HepG2 (cell line): Measurements from ENCODE around the gene SNRNP25. TPM values are rescaled to one million over a fixed set of nuclear protein-coding genes. Genes with fewer than 3 reads are reported as not detected.

Source experiments
- AKAP8 ChIP-seq: sonication (generic); formaldehyde crosslinking; IDR thresholded peaks from 2 replicates; pipeline ENCODE4 v1.5.1; 2020; ENCODE audit warnings: mild to moderate bottlenecking, missing genetic modification reagents
- ELF1 ChIP-seq: sonication (generic); formaldehyde crosslinking; IDR thresholded peaks from 2 replicates; pipeline ENCODE4 v1.4.0; 2020; ENCODE audit warnings: missing genetic modification reagents
- EZH2 ChIP-seq: conservative IDR thresholded peaks from 2 replicates; pipeline ENCODE4 v1.6.1; 2012; ENCODE audit warnings: mild to moderate bottlenecking, low read depth, low read length, moderate library complexity
- HDAC1 ChIP-seq: sonication (generic); formaldehyde crosslinking; IDR thresholded peaks from 2 replicates; pipeline ENCODE4 v1.5.1; 2020; ENCODE audit warnings: mild to moderate bottlenecking, missing genetic modification reagents
- HDAC2 ChIP-seq: sonication (generic); formaldehyde crosslinking; IDR thresholded peaks from 2 replicates; pipeline ENCODE4 v1.4.0; 2020; ENCODE audit warnings: missing genetic modification reagents
- IRX3 ChIP-seq: sonication (generic); formaldehyde crosslinking; IDR thresholded peaks from 2 replicates; pipeline ENCODE4 v1.8.1; 2023; ENCODE audit warnings: mild to moderate bottlenecking, low read depth, missing genetic modification reagents, borderline replicate concordance
- MTF2 ChIP-seq: sonication (generic); formaldehyde crosslinking; IDR thresholded peaks from 2 replicates; pipeline ENCODE4 v1.5.0; 2020; ENCODE audit warnings: missing genetic modification reagents, borderline replicate concordance
- MXI1 ChIP-seq: IDR thresholded peaks from 3 replicates; pipeline ENCODE4 v1.6.1; 2012; ENCODE audit warnings: low read depth, low read length, inconsistent platforms, borderline replicate concordance
- POLR2A ChIP-seq, 2 experiments: IDR thresholded peaks; 2 replicates each; pipeline ENCODE4 v1.6.1; 2011; ENCODE audit warnings: low read depth in 2 of 2, low read length in 2 of 2, mild to moderate bottlenecking in 1 of 2, moderate library complexity in 1 of 2; ENCODE audit not compliant: insufficient read depth in 1 of 2
- SMC3 ChIP-seq: IDR thresholded peaks from 2 replicates; pipeline ENCODE4 v1.6.1; 2011; ENCODE audit warnings: low read length, improper control_type of control experiment
- ZBTB1 ChIP-seq: sonication (generic); formaldehyde crosslinking; IDR thresholded peaks from 2 replicates; pipeline ENCODE4 v1.4.0; 2020; ENCODE audit warnings: missing genetic modification reagents, borderline replicate concordance
- ZNF747 ChIP-seq: sonication (generic); formaldehyde crosslinking; IDR thresholded peaks from 2 replicates; pipeline ENCODE4 v1.8.1; 2023; ENCODE audit warnings: missing genetic modification reagents, mild to moderate bottlenecking, borderline replicate concordance
- ZNF75D ChIP-seq: sonication (generic); formaldehyde crosslinking; IDR thresholded peaks from 2 replicates; pipeline ENCODE4 v1.8.1; 2023; ENCODE audit warnings: missing genetic modification reagents, mild to moderate bottlenecking, borderline replicate concordance
- ZNF883 ChIP-seq: sonication (generic); formaldehyde crosslinking; IDR thresholded peaks from 2 replicates; pipeline ENCODE4 v1.5.1; 2020; ENCODE audit warnings: mild to moderate bottlenecking, missing genetic modification reagents; ENCODE audit errors: not compliant biosample characterization
- polyA plus RNA-seq, 8 experiments: library from polyadenylated mRNA; depleted of rRNA in 3 of 8; stranded (reverse) in 7 of 8; unstranded in 1 of 8; fragments of >200 nt; fragmentation: Illumina TruSeq in 4 of 8; extraction: Trizol in 4 of 8; gene quantifications; 2 replicates each; pipeline versions ENCODE4 v1.2.1 to v1.2.3, GENCODE V29; 2011 to 2016; ENCODE audit warnings: low read depth in 4 of 8, missing spikeins in 1 of 8, mixed read lengths in 1 of 8; ENCODE audit not compliant: insufficient read depth in 1 of 8
- total RNA-seq, 5 experiments: library from RNA; depleted of rRNA; stranded (reverse); fragments of >200 nt; fragmentation: Illumina TruSeq; extraction: Trizol; gene quantifications; 2 replicates each; pipeline ENCODE4 v1.2.3, GENCODE V29; 2016; ENCODE audit warnings: low read depth in 1 of 5
- TF ChIP-seq, protein P1 (sequence below): IDR thresholded peaks from 2 replicates; pipeline ENCODE4 v1.6.1; 2016; ENCODE audit warnings: missing biosample characterization, missing genetic modification reagents, low read depth
- TF ChIP-seq, protein P2 (sequence below): sonication (generic); formaldehyde crosslinking; IDR thresholded peaks from 2 replicates; pipeline ENCODE4 v1.5.0; 2020; ENCODE audit warnings: missing genetic modification reagents, mild to moderate bottlenecking, borderline replicate concordance
- TF ChIP-seq, protein P3 (sequence below): sonication (generic); formaldehyde crosslinking; IDR thresholded peaks from 2 replicates; pipeline ENCODE4 v1.8.1; 2023; ENCODE audit warnings: mild to moderate bottlenecking, missing genetic modification reagents
- TF ChIP-seq, protein P4 (sequence below): sonication (generic); formaldehyde crosslinking; IDR thresholded peaks from 2 replicates; pipeline ENCODE4 v1.5.1; 2020; ENCODE audit warnings: missing genetic modification reagents, mild to moderate bottlenecking, borderline replicate concordance
- TF ChIP-seq, protein P5 (sequence below): sonication (generic); formaldehyde crosslinking; IDR thresholded peaks from 2 replicates; pipeline ENCODE4 v1.4.0; 2020; ENCODE audit warnings: missing genetic modification reagents, mild to moderate bottlenecking, borderline replicate concordance
- TF ChIP-seq, protein P6 (sequence below): sonication (generic); formaldehyde crosslinking; IDR thresholded peaks from 2 replicates; pipeline ENCODE4 v1.4.0; 2020; ENCODE audit warnings: mild to moderate bottlenecking, low read depth, missing genetic modification reagents
- TF ChIP-seq, protein P7 (sequence below): fragments of 450-650 bp; IDR thresholded peaks from 2 replicates; pipeline ENCODE4 v1.6.1; 2017

SNRNP25 gene
- total and polyA plus RNA-seq, 2 of the 13 experiments (the other 11 are each of a cell fraction or from before 2014, with no cell fraction given) = 34.1 to 97.4 TPM

DNA sequence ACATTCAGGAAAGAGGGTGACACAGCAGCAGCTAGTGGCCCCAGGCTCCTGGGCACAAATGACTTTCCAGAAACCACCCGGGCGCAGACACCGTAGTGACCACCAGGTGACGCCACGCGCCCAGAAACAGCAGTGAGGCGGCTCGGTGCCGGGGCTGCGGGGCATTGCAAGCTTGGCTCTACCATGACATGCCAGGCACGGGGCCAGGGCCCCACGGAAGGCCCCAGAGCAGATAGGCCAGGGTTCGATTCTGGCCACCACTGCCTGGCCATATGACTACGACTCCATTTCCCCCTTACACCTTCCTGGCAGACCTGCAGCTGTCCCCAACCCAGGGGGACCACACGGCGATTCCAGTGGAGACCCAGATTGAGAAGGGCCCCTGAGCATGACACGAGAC, 12.1 kb downstream of the SNRNP25 start (continued):
- TF ChIP-seq, protein P1, sequence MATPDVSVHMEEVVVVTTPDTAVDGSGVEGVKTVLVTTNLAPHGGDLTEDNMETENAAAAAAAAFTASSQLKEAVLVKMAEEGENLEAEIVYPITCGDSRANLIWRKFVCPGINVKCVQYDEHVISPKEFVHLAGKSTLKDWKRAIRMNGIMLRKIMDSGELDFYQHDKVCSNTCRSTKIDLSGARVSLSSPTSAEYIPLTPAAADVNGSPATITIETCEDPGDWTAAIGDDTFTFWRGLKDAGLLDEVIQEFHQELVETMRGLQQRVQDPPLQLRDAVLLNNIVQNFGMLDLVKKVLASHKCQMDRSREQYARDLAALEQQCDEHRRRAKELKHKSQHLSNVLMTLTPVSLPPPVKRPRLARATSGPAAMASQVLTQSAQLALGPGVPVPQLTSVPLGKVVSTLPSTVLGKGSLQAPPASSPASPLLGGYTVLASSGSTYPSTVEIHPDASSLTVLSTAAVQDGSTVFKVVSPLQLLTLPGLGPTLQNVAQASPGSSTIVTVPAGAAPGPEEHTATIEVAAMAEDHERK = no peak
- TF ChIP-seq HDAC2 (CRISPR knock-in tag) (no peak; the same call in 1 of the 2 replicates), HDAC1 (CRISPR knock-in tag) (0 out of 2 replicates have a peak, but pooled peaks have one; percentile 22), AKAP8 (CRISPR knock-in tag) (peak; percentile 44; the same call in 1 of the 2 replicates), ZNF747 (no peak), IRX3 (no peak), POLR2A (IDR thresholded peaks at IDR 0.05; ENCODE audit: insufficient read depth in 1 of 2, low read depth in 2 of 2, low read length in 2 of 2) (no peak), ELF1 (CRISPR knock-in tag) (0 out of 2 replicates have a peak, but pooled peaks have one; percentile 31), MTF2 (no peak), ZNF75D (CRISPR knock-in tag) (no peak), MXI1 (peak; percentile 24; the same call in 1 of the 3 replicates), SMC3 (peak; percentile 75; the same call in 1 of the 2 replicates), ZNF883 (CRISPR knock-in tag) (no peak), EZH2 (no peak), ZBTB1 (CRISPR knock-in tag) (no peak)
- TF ChIP-seq, protein P2, sequence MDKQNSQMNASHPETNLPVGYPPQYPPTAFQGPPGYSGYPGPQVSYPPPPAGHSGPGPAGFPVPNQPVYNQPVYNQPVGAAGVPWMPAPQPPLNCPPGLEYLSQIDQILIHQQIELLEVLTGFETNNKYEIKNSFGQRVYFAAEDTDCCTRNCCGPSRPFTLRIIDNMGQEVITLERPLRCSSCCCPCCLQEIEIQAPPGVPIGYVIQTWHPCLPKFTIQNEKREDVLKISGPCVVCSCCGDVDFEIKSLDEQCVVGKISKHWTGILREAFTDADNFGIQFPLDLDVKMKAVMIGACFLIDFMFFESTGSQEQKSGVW = no peak
- TF ChIP-seq, protein P3, sequence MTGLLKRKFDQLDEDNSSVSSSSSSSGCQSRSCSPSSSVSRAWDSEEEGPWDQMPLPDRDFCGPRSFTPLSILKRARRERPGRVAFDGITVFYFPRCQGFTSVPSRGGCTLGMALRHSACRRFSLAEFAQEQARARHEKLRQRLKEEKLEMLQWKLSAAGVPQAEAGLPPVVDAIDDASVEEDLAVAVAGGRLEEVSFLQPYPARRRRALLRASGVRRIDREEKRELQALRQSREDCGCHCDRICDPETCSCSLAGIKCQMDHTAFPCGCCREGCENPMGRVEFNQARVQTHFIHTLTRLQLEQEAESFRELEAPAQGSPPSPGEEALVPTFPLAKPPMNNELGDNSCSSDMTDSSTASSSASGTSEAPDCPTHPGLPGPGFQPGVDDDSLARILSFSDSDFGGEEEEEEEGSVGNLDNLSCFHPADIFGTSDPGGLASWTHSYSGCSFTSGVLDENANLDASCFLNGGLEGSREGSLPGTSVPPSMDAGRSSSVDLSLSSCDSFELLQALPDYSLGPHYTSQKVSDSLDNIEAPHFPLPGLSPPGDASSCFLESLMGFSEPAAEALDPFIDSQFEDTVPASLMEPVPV (CRISPR knock-in tag) = 0 out of 2 replicates have a peak, but pooled peaks have one; percentile 44
- TF ChIP-seq, protein P4, sequence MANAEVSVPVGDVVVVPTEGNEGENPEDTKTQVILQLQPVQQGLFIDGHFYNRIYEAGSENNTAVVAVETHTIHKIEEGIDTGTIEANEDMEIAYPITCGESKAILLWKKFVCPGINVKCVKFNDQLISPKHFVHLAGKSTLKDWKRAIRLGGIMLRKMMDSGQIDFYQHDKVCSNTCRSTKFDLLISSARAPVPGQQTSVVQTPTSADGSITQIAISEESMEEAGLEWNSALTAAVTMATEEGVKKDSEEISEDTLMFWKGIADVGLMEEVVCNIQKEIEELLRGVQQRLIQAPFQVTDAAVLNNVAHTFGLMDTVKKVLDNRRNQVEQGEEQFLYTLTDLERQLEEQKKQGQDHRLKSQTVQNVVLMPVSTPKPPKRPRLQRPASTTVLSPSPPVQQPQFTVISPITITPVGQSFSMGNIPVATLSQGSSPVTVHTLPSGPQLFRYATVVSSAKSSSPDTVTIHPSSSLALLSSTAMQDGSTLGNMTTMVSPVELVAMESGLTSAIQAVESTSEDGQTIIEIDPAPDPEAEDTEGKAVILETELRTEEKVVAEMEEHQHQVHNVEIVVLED (CRISPR knock-in tag) = no peak
- TF ChIP-seq, protein P5, sequence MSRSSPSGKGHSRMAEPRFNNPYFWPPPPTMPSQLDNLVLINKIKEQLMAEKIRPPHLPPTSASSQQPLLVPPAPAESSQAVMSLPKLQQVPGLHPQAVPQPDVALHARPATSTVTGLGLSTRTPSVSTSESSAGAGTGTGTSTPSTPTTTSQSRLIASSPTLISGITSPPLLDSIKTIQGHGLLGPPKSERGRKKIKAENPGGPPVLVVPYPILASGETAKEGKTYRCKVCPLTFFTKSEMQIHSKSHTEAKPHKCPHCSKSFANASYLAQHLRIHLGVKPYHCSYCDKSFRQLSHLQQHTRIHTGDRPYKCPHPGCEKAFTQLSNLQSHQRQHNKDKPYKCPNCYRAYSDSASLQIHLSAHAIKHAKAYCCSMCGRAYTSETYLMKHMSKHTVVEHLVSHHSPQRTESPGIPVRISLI (CRISPR knock-in tag) = no peak
- TF ChIP-seq, protein P6, sequence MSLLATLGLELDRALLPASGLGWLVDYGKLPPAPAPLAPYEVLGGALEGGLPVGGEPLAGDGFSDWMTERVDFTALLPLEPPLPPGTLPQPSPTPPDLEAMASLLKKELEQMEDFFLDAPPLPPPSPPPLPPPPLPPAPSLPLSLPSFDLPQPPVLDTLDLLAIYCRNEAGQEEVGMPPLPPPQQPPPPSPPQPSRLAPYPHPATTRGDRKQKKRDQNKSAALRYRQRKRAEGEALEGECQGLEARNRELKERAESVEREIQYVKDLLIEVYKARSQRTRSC (CRISPR knock-in tag) = no peak
- TF ChIP-seq, protein P7, sequence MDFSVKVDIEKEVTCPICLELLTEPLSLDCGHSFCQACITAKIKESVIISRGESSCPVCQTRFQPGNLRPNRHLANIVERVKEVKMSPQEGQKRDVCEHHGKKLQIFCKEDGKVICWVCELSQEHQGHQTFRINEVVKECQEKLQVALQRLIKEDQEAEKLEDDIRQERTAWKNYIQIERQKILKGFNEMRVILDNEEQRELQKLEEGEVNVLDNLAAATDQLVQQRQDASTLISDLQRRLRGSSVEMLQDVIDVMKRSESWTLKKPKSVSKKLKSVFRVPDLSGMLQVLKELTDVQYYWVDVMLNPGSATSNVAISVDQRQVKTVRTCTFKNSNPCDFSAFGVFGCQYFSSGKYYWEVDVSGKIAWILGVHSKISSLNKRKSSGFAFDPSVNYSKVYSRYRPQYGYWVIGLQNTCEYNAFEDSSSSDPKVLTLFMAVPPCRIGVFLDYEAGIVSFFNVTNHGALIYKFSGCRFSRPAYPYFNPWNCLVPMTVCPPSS = no peak
